KMS-11 (cell line): ENCODE data around the gene AAK1.
A peak's percentile ranks its signal among the peaks of the same experiment; 100 is the strongest.

ENCODE experiments used
- H2AFZ ChIP-seq: fragments of 200-600 bp; sonication (generic); 2 replicates; pipeline ENCODE4 v1.6.1; 2016; ENCODE audit warnings: antibody characterized with exemption, mixed run types, low read depth
- H3K27ac ChIP-seq: fragments of 200-600 bp; sonication (generic); 2 replicates; pipeline ENCODE4 v1.6.1; 2016; ENCODE audit warnings: mild to moderate bottlenecking, mixed run types
- H3K27me3 ChIP-seq: fragments of 200-600 bp; sonication (generic); 2 replicates; pipeline ENCODE4 v1.6.1; 2017; ENCODE audit warnings: mild to moderate bottlenecking, low read depth, mixed run types, moderate library complexity; ENCODE audit not compliant: insufficient read depth
- H3K36me3 ChIP-seq: fragments of 200-600 bp; sonication (generic); 2 replicates; pipeline ENCODE4 v1.6.1; 2017; ENCODE audit warnings: mild to moderate bottlenecking, mixed run types; ENCODE audit not compliant: insufficient read depth
- H3K4me1 ChIP-seq: fragments of 200-600 bp; sonication (generic); 2 replicates; pipeline ENCODE4 v1.6.1; 2016; ENCODE audit warnings: mild to moderate bottlenecking, low read depth, mixed run types; ENCODE audit not compliant: poor library complexity, severe bottlenecking
- H3K4me2 ChIP-seq: fragments of 200-600 bp; sonication (generic); 2 replicates; pipeline ENCODE4 v1.7.0; 2016; ENCODE audit warnings: mild to moderate bottlenecking, mixed run types
- H3K4me3 ChIP-seq: fragments of 200-600 bp; sonication (generic); IDR thresholded peaks from 2 replicates; pipeline ENCODE4 v1.6.1; 2017; ENCODE audit warnings: low read depth, low read length, mixed read lengths; ENCODE audit not compliant: insufficient read depth
- H3K79me2 ChIP-seq: fragments of 200-600 bp; sonication (generic); 2 replicates; pipeline ENCODE4 v1.6.1; 2016; ENCODE audit warnings: low read depth, mixed run types; ENCODE audit not compliant: insufficient read depth
- H3K9ac ChIP-seq: fragments of 200-600 bp; sonication (generic); 2 replicates; pipeline ENCODE4 v1.6.1; 2016; ENCODE audit warnings: mild to moderate bottlenecking, mixed run types
- H4K20me1 ChIP-seq: fragments of 200-600 bp; sonication (generic); 2 replicates; pipeline ENCODE4 v1.6.1; 2016; ENCODE audit warnings: mild to moderate bottlenecking, mixed run types; ENCODE audit not compliant: insufficient read depth
- CTCF ChIP-seq: fragments of 200-600 bp; sonication (generic); conservative IDR thresholded peaks from 2 replicates; pipeline ENCODE4 v1.6.1; 2017; ENCODE audit warnings: low read depth, mild to moderate bottlenecking, antibody characterized with exemption, low read length, moderate library complexity, mixed read lengths

Gene AAK1

GRCh38 chr2:69579536-69579935 lies 64.0 kb downstream of the AAK1 start:
- H3K4me1 ChIP-seq: peaks cover 91% of the 10 kb centered on the region

DNA sequence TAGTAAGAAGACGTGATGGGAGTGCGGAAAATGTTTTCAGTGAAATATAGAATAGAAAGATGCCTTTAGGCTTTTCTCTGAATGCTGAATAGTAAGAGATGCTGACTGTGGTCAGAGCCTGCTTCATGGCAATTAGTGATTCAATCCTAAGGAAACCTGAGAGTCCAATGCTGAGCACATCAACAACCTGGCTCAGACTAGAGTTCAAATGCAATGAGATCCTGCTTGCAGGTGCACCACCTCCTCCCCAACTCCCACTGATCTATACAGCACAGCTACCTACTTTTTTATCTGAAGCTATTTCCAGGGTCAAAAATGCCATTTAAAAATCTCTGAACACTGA lies 65.4 kb downstream of the AAK1 start:
- no peaks in the 10 kb centered on the region for H3K36me3 ChIP-seq
- no peaks in the 10 kb centered on the region for H3K27me3 ChIP-seq
- H4K20me1 ChIP-seq: no peaks in the 10 kb centered on the region
- H3K79me2 ChIP-seq: peaks cover 54% of the 10 kb centered on the region
- no peak overlapping the region for H3K4me3 ChIP-seq
- peak overlapping the region; percentile 69 for H3K4me2 ChIP-seq
- peak overlapping the region; percentile 13; the same call in 1 of the 2 replicates for H3K9ac ChIP-seq
- peaks cover 78% of the 10 kb centered on the region for H3K4me1 ChIP-seq
- peak overlapping the region; percentile 84 for H3K27ac ChIP-seq
- H2AFZ ChIP-seq: no peak overlapping the region
- no peak for TF ChIP-seq CTCF

More at GRCh38 chr2:69579536-69579935, 64.0 kb downstream of the AAK1 start:
- Histone ChIP-seq H4K20me1 (no peaks in the 10 kb centered on the region), H3K4me3 (no peak overlapping the region), H3K79me2 (peaks cover 56% of the 10 kb centered on the region), H3K9ac (no peak overlapping the region), H3K27ac (peak overlapping the region; percentile 84; the same call in 1 of the 2 replicates), H2AFZ (no peak overlapping the region), H3K4me2 (peak overlapping the region; percentile 69), H3K36me3 (no peaks in the 10 kb centered on the region), H3K27me3 (no peaks in the 10 kb centered on the region)
- TF ChIP-seq CTCF: no peak

DNA sequence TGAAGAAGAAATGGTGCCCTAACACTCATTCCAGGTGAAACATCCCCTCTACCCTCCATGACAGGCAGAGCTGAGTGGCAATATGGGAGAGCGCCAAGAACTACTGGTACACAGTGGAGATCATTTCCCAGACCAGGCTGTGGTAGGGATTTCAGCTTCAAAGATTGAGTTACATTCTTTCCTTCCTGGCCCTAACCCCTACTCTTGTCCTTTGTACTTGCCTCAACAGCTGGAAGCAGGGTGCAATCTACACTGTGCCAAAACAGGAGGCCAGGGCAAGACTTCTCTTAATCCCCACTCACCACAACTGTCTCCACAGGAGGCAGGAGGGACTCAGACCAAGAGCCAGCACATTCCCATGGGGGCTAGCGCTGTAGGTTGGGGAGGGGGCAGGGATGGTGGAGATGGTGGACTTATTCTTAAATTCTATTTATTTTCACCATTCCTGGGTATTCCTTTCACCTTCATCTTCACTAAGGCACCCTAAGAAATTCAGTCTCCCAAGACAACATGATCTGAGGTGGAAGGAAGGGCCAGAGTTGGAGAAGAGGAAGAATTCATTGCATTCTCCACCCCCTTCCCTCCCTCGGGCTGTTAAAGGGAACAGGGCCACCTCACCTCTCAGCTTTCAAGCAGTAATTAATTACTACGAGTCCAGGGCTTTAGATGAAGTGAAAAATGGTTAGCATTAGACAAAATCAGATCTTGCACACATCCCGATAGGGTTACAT lies 65.9 kb downstream of the AAK1 start:
- no peaks in the 10 kb centered on the region for H3K36me3 ChIP-seq
- H3K4me3 ChIP-seq: no peak overlapping the region
- H3K27me3 ChIP-seq: no peaks in the 10 kb centered on the region
- H3K4me2 ChIP-seq: peak overlapping the region; percentile 69
- peaks cover 54% of the 10 kb centered on the region for H3K79me2 ChIP-seq
- no peak for TF ChIP-seq CTCF
- peaks cover 76% of the 10 kb centered on the region for H3K4me1 ChIP-seq
- H2AFZ ChIP-seq: no peak overlapping the region
- no peaks in the 10 kb centered on the region for H4K20me1 ChIP-seq
- H3K27ac ChIP-seq: peak overlapping the region; percentile 84
- peak overlapping the region; percentile 13; the same call in 1 of the 2 replicates for H3K9ac ChIP-seq

- Histone ChIP-seq H4K20me1 (no peaks in the 10 kb centered on the region), H3K36me3 (no peaks in the 10 kb centered on the region), H3K79me2 (peaks cover 54% of the 10 kb centered on the region)
Observed at GRCh38 chr2:69576880-69577279, 66.7 kb downstream of the AAK1 start.

More at GRCh38 chr2:69576880-69577279, 66.7 kb downstream of the AAK1 start:
- Histone ChIP-seq H3K4me3 (no peak overlapping the region), H3K4me1 (peaks cover 70% of the 10 kb centered on the region), H3K27ac (peak overlapping the region; percentile 84), H3K4me2 (peak overlapping the region; percentile 69), H3K27me3 (no peaks in the 10 kb centered on the region), H2AFZ (no peak overlapping the region), H3K9ac (no peak overlapping the region)
- TF ChIP-seq CTCF: no peak
